Psoas muscle (tissue), 8 donors: ENCODE measurements around the gene ZBTB46. TPM values are rescaled to one million over a fixed set of nuclear protein-coding genes. Genes with fewer than 3 reads are reported as not detected.
"Not testable (repeated sequence)": the region's sequence is repeated elsewhere in the genome, so short reads cannot be mapped to it uniquely, and the experiment has no call there.

Experiments used
- ATAC-seq, 4 donors: fragments of 200-7000 bp; cut with Tn5 transposase; one replicate each; pipeline ENCODE4 v1.9.1; 2020; ENCODE audit warnings: moderate library complexity in 3 of 4, mild to moderate bottlenecking in 2 of 4
- DNase-seq, 2 donors: peaks; one replicate each; pipeline ENCODE4 v3.0.0-alpha.2; 2020
- H3K27ac ChIP-seq: fragments of 200-600 bp; one replicate; pipeline ENCODE4 v1.8.0; 2022
- H3K27me3 ChIP-seq, 3 donors: fragments of 200-600 bp in 1 of 3; one replicate each; pipeline versions ENCODE4 v1.6.1 to v1.8.0; 2013 to 2022; ENCODE audit warnings: low read length in 2 of 3, mild to moderate bottlenecking in 2 of 3, moderate library complexity in 1 of 3; ENCODE audit not compliant: insufficient read depth in 3 of 3
- H3K36me3 ChIP-seq, 2 donors: fragments of 200-600 bp in 1 of 2; one replicate each; pipeline versions ENCODE4 v1.6.1 to v1.8.0; 2013 to 2022; ENCODE audit warnings: low read depth in 1 of 2, mild to moderate bottlenecking in 1 of 2, moderate library complexity in 1 of 2; ENCODE audit not compliant: insufficient read depth in 1 of 2
- H3K4me1 ChIP-seq: fragments of 200-600 bp; one replicate; pipeline ENCODE4 v1.8.0; 2022
- H3K4me3 ChIP-seq: fragments of 200-600 bp; one replicate; pipeline ENCODE4 v1.8.0; 2022; ENCODE audit warnings: mild to moderate bottlenecking
- H3K9me3 ChIP-seq: fragments of 200-600 bp; one replicate; pipeline ENCODE4 v1.8.0; 2022
- CTCF ChIP-seq: fragments of 200-600 bp; IDR thresholded peaks from one replicate; pipeline ENCODE4 v1.8.0; 2022; ENCODE audit warnings: antibody characterized with exemption
- WGBS, 3 donors: extraction: QIAGEN DNeasy Blood & Tissue Kit; methylation state at CpG; one replicate each; pipeline versions ENCODE4 v1.1.6 to v1.1.7; 2013; 5-methylcytosine and 5-hydroxymethylcytosine counted together
- intact Hi-C, 2 donors: fragments of 100-400 bp; cut with DNase I; formaldehyde crosslinking; loops; one replicate each; pipeline versions ENCODE4 v1.11.0 to v1.14.2; 2022
- polyA plus RNA-seq, 3 donors: library from polyadenylated mRNA; stranded (reverse); fragments of 200-250 nt; gene quantifications; one replicate each; pipeline ENCODE4 v1.2.3, GENCODE V29; 2013
- total RNA-seq, 4 donors: library from RNA; stranded (reverse); fragmentation: NEBNext Ultra II Directional in 2 of 4; extraction: Animal tissue kit (Norgen Biotek cat#: 25700) in 2 of 4; gene quantifications; one replicate each; pipeline versions ENCODE4 v1.2.1 to v1.2.4, GENCODE V29; 2021 to 2023
- donor health status: healthy with polysubstance abuse.
- donor health status: DM: no; HTN: no; CAD: no; lungs with moderate emphysema.
- donor health status: Bipolar disorder and iron deficiency.
- donor health status: healthy.
- donor health status: DM: yes; HTN: yes; CAD: no.
- donor health status: DM: no; HTN: no; CAD: no.
- donor health status: DM: no; HTN: no; CAD: no.
- donor health status: DM: yes; HTN: yes; CAD: no.

The ZBTB46 gene
- total and polyA plus RNA-seq, 7 donors, result 1.3 to 6.4 (median 4.5) TPM

- Histone ChIP-seq H3K4me3 (no peak overlapping the region), H3K27me3 (no peaks in the 10 kb centered on the region), H3K27ac (no peak overlapping the region), H3K36me3 (no peaks in the 10 kb centered on the region), H3K4me1 (peaks cover 5% of the 10 kb centered on the region), H3K9me3 (no peaks in the 10 kb centered on the region)
- 65 to 67% (median 65%) methylated on average over 19 of the region's 19 CpGs for WGBS, 3 donors
- intact Hi-C loops, result no loop called here
- DNase-seq, result no peak
- TF ChIP-seq CTCF, result no peak
- ATAC-seq, result no peak
Measured at GRCh38 chr20:63778034-63778752, 52.9 kb downstream of the ZBTB46 start.

GRCh38 chr20:63777614-63778013 is 53.5 kb downstream of the ZBTB46 start:
- TF ChIP-seq CTCF, result no peak
- DNase-seq, result no peak
- intact Hi-C loops, result no loop called here
- Histone ChIP-seq H3K9me3 (no peaks in the 10 kb centered on the region), H3K27me3 (no peaks in the 10 kb centered on the region), H3K4me3 (no peak overlapping the region), H3K27ac (no peak overlapping the region), H3K36me3 (no peaks in the 10 kb centered on the region), H3K4me1 (peaks cover 5% of the 10 kb centered on the region)
- WGBS, 3 donors, result 94 to 97% (median 95%) methylated on average over 13 of the region's 13 CpGs
- ATAC-seq, result no peak

GRCh38 chr20:63776875-63777274 is 54.2 kb downstream of the ZBTB46 start:
- 91 to 93% (median 91%) methylated on average over 23 of the region's 23 CpGs for WGBS, 3 donors
- H3K4me3 ChIP-seq, ATAC-seq, DNase-seq, H3K4me1 ChIP-seq, H3K27ac ChIP-seq, intact Hi-C loops, H3K9me3 ChIP-seq, H3K27me3 ChIP-seq, H3K36me3 ChIP-seq: not testable (repeated sequence)

- WGBS, 3 donors, result 44 to 50% (median 45%) methylated on average over 66 to 67 of the region's 67 CpGs
Measured at GRCh38 chr20:63775096-63775978, 55.7 kb downstream of the ZBTB46 start.

More at GRCh38 chr20:63775096-63775978, 55.7 kb downstream of the ZBTB46 start:
- TF ChIP-seq CTCF, result peak; percentile 62
- ATAC-seq (peak; percentile 54 to 84 (median 56)), DNase-seq (peak; percentile 59 to 73)
- H3K36me3 ChIP-seq, result no peaks in the 10 kb centered on the region
- peak overlapping the region; percentile 54 for H3K4me3 ChIP-seq
- H3K27me3 ChIP-seq, result no peaks in the 10 kb centered on the region
- intact Hi-C loops, result no loop called here
- peaks cover 5% of the 10 kb centered on the region for H3K4me1 ChIP-seq
- no peak overlapping the region for H3K27ac ChIP-seq
- H3K9me3 ChIP-seq, result no peaks in the 10 kb centered on the region
